ENCODE results near the gene MSI2.
A peak's percentile ranks its signal among the peaks of the same experiment; 100 is the strongest.

MSI2 gene

DNA sequence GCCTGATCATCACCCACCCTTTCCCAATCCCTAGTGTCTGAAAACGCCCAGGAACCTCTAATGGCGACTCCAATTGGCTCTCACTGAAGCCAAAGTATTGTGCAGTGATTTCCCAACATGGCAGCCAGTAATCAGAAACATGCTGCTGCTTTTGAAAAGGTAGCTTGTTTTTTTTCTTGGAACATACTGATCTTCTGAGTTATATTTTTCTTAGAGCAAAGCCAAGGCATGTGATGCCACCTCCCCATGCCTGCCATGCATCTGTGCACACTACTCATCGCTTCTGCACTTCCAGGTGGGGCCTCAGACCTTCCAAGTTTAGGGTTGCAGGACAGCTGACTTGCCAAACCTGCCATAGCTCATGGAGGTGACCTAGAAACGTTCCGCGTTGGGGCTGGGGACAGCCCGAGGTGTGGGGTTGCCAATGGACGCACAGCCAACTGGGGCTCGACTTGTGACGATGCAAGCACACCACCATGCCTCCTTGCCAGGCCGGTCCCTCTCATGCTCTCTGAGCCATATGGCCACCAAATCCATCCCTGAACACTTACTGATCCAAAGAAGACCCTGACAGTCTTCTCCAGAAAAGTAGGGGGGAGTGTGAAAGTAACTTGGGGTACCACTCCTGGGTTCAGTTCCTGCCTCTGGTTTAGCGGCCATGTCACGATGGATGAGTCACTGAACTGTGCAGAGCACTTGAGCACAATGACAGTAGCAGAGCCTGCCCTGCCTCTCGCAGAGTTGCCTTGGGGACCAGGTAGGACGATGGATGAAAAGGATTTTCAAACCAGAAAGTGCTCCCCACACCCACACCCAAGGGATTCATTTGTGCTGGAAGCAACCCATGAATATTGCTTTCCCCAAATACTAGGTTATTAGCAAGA lies 333.1 kb downstream of the MSI2 start:
- peak; percentile 14 for DNase-seq (ENCODE audit: low read depth)
- no peak overlapping the region for H3K4me3 ChIP-seq (ENCODE audit: low read length)
- TF ChIP-seq, protein P1, sequence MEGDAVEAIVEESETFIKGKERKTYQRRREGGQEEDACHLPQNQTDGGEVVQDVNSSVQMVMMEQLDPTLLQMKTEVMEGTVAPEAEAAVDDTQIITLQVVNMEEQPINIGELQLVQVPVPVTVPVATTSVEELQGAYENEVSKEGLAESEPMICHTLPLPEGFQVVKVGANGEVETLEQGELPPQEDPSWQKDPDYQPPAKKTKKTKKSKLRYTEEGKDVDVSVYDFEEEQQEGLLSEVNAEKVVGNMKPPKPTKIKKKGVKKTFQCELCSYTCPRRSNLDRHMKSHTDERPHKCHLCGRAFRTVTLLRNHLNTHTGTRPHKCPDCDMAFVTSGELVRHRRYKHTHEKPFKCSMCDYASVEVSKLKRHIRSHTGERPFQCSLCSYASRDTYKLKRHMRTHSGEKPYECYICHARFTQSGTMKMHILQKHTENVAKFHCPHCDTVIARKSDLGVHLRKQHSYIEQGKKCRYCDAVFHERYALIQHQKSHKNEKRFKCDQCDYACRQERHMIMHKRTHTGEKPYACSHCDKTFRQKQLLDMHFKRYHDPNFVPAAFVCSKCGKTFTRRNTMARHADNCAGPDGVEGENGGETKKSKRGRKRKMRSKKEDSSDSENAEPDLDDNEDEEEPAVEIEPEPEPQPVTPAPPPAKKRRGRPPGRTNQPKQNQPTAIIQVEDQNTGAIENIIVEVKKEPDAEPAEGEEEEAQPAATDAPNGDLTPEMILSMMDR (IDR thresholded peaks at IDR 0.05; ENCODE audit: insufficient read depth, low read depth, low read length, missing control alignments) = no peak

DNA sequence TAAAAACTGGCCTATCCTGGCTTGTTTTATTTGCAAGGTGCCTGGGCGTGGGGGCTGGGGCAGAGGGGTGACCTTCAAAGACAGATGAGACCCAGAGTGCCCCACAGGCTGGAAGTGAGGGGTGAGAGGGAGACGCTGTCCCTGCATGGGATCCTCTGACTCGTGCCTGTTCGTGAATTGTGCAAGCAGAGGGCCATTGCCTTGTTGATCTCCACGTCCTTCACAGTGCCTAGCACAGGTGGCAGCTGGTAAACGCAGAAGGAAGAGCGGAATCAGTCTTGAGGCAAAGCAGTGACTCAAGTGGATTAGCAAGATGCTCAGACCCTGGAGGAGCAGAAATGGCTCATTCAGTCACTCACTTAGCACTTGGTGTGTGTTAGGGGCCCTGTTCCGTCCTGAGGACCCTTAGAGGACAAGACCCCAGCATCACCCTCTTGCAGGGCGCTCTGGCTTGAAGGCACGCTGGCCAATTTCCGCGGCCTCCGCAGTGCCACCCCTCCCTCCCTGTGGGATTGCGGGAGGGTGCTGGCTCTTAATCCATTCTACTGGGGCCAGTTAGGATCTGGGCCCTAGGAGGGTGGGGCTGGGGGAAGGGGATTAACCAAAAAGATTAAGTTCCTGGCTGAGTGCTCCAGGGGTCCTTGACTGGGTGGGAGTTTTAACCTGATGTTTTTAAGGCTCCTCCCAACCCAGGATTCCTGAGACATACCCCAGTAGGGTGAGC lies 337.6 kb downstream of the MSI2 start:
- TF ChIP-seq, protein P1 (IDR thresholded peaks at IDR 0.05; ENCODE audit: insufficient read depth, low read depth, low read length, missing control alignments) = no peak
- DNase-seq (ENCODE audit: low read depth) = no peak
- no peak overlapping the region for H3K4me3 ChIP-seq (ENCODE audit: low read length)

DNA sequence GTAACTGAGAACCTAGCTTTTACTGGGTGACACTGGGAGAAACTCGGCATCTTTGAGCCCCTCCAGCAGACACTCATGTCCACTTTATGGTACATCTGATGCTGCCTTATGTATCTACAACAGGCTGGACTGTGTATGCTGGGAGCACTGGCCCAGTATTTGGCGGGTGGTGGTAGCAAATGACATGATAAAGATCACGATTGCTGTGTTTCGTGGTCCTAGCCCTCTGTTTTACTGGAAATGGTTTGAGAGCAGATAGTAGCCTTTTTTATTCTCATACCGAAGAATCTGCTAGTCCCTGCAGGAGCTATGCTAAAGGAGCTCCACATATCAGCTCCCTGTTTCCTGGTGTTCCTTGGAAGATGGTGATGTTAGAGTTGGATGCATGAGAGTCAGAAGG lies 338.4 kb downstream of the MSI2 start:
- TF ChIP-seq, protein P1 (IDR thresholded peaks at IDR 0.05; ENCODE audit: insufficient read depth, low read depth, low read length, missing control alignments) = no peak
- no peak overlapping the region for H3K4me3 ChIP-seq (ENCODE audit: low read length)
- no peak for DNase-seq (ENCODE audit: low read depth)

DNA sequence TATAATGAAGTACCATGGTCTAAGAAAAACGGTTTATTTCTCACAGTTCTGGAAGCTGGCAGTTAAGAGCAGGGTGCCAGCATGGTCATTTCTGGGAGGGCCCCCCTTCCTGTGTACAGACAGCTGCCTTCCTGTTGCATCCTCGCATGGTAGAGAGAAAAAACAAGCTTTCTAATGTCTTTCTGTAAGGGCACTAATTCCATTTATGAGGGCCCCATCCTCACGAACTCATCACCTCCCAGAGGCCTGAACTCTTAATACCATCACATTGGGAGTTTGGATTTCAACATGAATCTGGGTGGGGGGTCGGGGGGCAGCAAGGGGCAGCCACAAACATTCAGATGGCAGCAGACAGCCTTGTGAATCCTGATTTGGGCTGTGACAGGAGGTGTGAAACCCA lies 339.1 kb downstream of the MSI2 start:
- no peak for DNase-seq (ENCODE audit: low read depth)
- TF ChIP-seq, protein P1 (IDR thresholded peaks at IDR 0.05; ENCODE audit: insufficient read depth, low read depth, low read length, missing control alignments) = no peak
- H3K4me3 ChIP-seq (ENCODE audit: low read length) = no peak overlapping the region

DNA sequence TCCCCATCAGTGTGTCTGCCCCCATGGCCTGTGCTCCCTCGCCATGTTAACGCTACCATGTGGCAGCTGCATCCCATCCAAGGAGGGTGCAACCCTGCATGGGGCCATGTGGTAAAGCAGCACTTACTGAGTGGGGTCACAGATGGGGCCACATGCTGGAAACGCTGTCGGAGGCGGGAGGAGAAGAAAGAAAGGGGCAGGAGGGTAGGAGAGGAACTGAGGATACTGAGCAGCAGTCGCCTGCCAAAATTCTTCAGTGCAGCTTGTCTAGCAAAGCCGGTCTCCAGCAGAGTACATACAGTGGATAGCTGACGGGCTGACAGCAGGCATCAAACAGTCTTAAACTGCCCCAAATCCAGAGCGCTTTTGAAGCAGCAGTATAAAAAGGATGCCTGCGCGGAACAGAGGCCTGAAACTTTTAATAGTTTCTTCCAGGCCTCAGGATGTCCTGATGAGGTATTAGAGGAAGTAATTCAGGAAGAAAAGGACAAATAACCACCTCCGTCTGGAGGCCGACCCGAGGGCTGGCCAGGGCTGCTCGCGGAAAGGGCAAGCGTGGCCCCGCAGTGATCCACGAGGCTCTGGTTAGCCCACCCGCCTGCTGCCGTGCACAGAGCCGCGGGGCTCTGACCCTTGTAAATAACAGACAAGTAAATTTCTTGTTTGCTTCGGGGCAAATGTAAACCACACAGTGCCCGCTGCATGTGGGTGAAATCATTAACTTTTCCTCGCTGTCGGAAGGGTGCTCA lies 339.8 kb downstream of the MSI2 start:
- no peak overlapping the region for H3K4me3 ChIP-seq (ENCODE audit: low read length)
- TF ChIP-seq, protein P1 (IDR thresholded peaks at IDR 0.05; ENCODE audit: insufficient read depth, low read depth, low read length, missing control alignments) = no peak
- DNase-seq (ENCODE audit: low read depth) = no peak

DNA sequence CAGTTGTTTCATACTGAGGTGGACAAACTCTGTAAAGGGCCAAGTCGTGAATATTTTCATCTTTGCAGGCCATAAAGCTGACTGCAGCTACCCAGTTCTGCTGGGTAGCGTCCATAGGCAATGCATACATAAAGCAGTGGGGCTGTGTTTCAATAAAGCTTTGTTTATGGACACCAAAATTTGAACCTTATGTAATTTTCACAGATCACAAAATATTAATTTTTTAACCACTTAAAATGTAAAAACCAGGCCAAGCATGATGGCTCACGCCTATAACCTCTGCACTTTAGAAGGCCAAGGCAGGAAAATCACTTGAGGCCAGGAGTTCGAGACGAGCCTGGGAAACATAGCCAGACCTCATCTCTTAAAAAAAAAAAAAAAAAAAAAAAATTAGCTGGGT lies 340.8 kb downstream of the MSI2 start:
- no peak overlapping the region for H3K4me3 ChIP-seq (ENCODE audit: low read length)
- TF ChIP-seq, protein P1 (IDR thresholded peaks at IDR 0.05; ENCODE audit: insufficient read depth, low read depth, low read length, missing control alignments) = no peak
- DNase-seq (ENCODE audit: low read depth) = no peak

Measured in epithelial cell of esophagus (primary cell).